GM12878 (cell line): Measurements from ENCODE around the gene LRP10. TPM values are rescaled to one million over a fixed set of nuclear protein-coding genes. Genes with fewer than 3 reads are reported as not detected.

Experiments
- ATAC-seq: fragments of 200-7000 bp; cut with Tn5 transposase; 3 replicates; pipeline ENCODE4 v1.9.1; 2020; ENCODE audit warnings: mild to moderate bottlenecking, moderate library complexity
- BruUV-seq: library from RNA; stranded (reverse); fragments of 400-500 nt; replicated peaks from 2 replicates; lab custom pipeline; 2021; lab: Mats Ljungman, UMichigan
- CTCF ChIA-PET: fragments of 300-600 bp; sonication (Branson Sonifier 250); formaldehyde crosslinking; extraction: SDS; loops from one replicate; lab custom pipeline; 2021; ENCODE audit warnings: inconsistent platforms; lab: Yijun Ruan, JAX
- POLR2A ChIA-PET: fragments of 350-600 bp; formaldehyde crosslinking; extraction: SDS; loops from one replicate; lab custom pipeline; 2021; ENCODE audit warnings: inconsistent platforms; lab: Charles Lee
- RAD21 ChIA-PET: fragments of 300-600 bp; sonication (Branson Sonifier 250); formaldehyde crosslinking; loops from one replicate; lab custom pipeline; 2023; ENCODE audit warnings: antibody characterized with exemption; ENCODE audit not compliant: unreplicated experiment; lab: Charles Lee
- SMC1A ChIA-PET: fragments of 300-600 bp; sonication (Branson Sonifier 250); formaldehyde crosslinking; loops from one replicate; lab custom pipeline; 2023; ENCODE audit not compliant: unreplicated experiment, uncharacterized antibody; lab: Charles Lee
- DNase-seq: peaks from one replicate; pipeline ENCODE4 v3.0.0-alpha.2; 2011; ENCODE audit warnings: low read depth, low spot score
- FAIRE-seq: peaks from 3 replicates; lab custom pipeline; 2011; peaks lifted over from hg19 to GRCh38; lab: Jason Lieb, UNC
- H2AFZ ChIP-seq: 2 replicates; pipeline ENCODE4 v1.6.0; 2011; ENCODE audit warnings: low read depth, low read length, control low read depth; ENCODE audit not compliant: control insufficient read depth
- H3K27ac ChIP-seq: 2 replicates; pipeline ENCODE4 v1.5.1; 2011; ENCODE audit warnings: control low read depth; ENCODE audit not compliant: control insufficient read depth, insufficient read depth
- H3K27me3 ChIP-seq, 2 experiments: replicated peaks in 1 of 2; 2 replicates each; pipeline versions ENCODE4 v1.6.0 to v1.6.1; 2011; ENCODE audit warnings: low read length in 1 of 2; ENCODE audit not compliant: control insufficient read depth in 2 of 2, insufficient read depth in 2 of 2
- H3K36me3 ChIP-seq, 2 experiments: 2 replicates each; pipeline ENCODE4 v1.5.1; 2011; ENCODE audit warnings: low read length in 1 of 2; ENCODE audit not compliant: control insufficient read depth in 2 of 2, insufficient read depth in 2 of 2
- H3K4me1 ChIP-seq: 2 replicates; pipeline ENCODE4 v1.6.1; 2011; ENCODE audit warnings: mild to moderate bottlenecking, low read length, moderate library complexity, mixed read lengths; ENCODE audit not compliant: control insufficient read depth, insufficient read depth
- H3K4me2 ChIP-seq: 2 replicates; pipeline ENCODE4 v1.6.0; 2011; ENCODE audit warnings: control low read depth; ENCODE audit not compliant: control insufficient read depth, insufficient read depth
- H3K4me3 ChIP-seq: fragments of 200-600 bp; sonication (generic); 2 replicates; pipeline ENCODE4 v1.5.1; 2016
- H3K79me2 ChIP-seq: 2 replicates; pipeline ENCODE4 v1.6.0; 2011; ENCODE audit warnings: low read length; ENCODE audit not compliant: control insufficient read depth, insufficient read depth
- H3K9ac ChIP-seq: 2 replicates; pipeline ENCODE4 v1.8.0; 2011; ENCODE audit warnings: low read length, control low read depth, mixed read lengths; ENCODE audit not compliant: control insufficient read depth, insufficient read depth
- H3K9me3 ChIP-seq: replicated peaks from 3 replicates; pipeline ENCODE4 v1.5.1; 2011; ENCODE audit warnings: mild to moderate bottlenecking, low read length; ENCODE audit not compliant: control insufficient read depth, insufficient read depth
- H4K20me1 ChIP-seq: 2 replicates; pipeline ENCODE4 v1.6.0; 2011; ENCODE audit not compliant: control insufficient read depth, insufficient read depth
- BACH1 ChIP-seq: fragments of 450-650 bp; IDR thresholded peaks from 2 replicates; pipeline ENCODE4 v1.6.1; 2017; ENCODE audit warnings: mild to moderate bottlenecking, borderline replicate concordance
- CEBPB ChIP-seq, 2 experiments: fragments of 150-350 bp in 1 of 2; IDR thresholded peaks; 2 replicates each; pipeline ENCODE4 v1.6.1; 2012 to 2014; ENCODE audit warnings: low read depth in 2 of 2, low read length in 2 of 2, borderline replicate concordance in 1 of 2, inconsistent platforms in 1 of 2
- CREB1 ChIP-seq: IDR thresholded peaks from 2 replicates; pipeline ENCODE4 v1.6.1; 2012; ENCODE audit warnings: low read depth, mild to moderate bottlenecking, inconsistent platforms
- E4F1 ChIP-seq: fragments of 450-650 bp; IDR thresholded peaks from 2 replicates; pipeline ENCODE4 v1.6.1; 2018; ENCODE audit warnings: borderline replicate concordance, mild to moderate bottlenecking; ENCODE audit not compliant: partially characterized antibody
- EED ChIP-seq: sonication (generic); IDR thresholded peaks from 2 replicates; pipeline ENCODE4 v1.6.1; 2016; ENCODE audit warnings: antibody characterized with exemption, low read depth
- EP300 ChIP-seq, 2 experiments: fragments of 150-350 bp in 1 of 2; IDR thresholded peaks; 2 replicates each; pipeline ENCODE4 v1.6.1; 2011 to 2012; ENCODE audit warnings: low read depth in 2 of 2, low read length in 2 of 2, borderline replicate concordance in 1 of 2, improper control_type of control experiment in 1 of 2, inconsistent platforms in 1 of 2; ENCODE audit not compliant: control insufficient read depth in 1 of 2
- FOXK2 ChIP-seq: fragments of 450-650 bp; IDR thresholded peaks from 2 replicates; pipeline ENCODE4 v1.6.1; 2017; ENCODE audit warnings: mild to moderate bottlenecking, moderate library complexity
- JUNB ChIP-seq: IDR thresholded peaks from 2 replicates; pipeline ENCODE4 v1.6.1; 2016; ENCODE audit warnings: antibody characterized with exemption, mild to moderate bottlenecking
- NFIC ChIP-seq: IDR thresholded peaks from 2 replicates; pipeline ENCODE4 v1.6.1; 2012; ENCODE audit warnings: low read depth, mild to moderate bottlenecking, inconsistent platforms, low read length, moderate library complexity
- NFYB ChIP-seq: IDR thresholded peaks from 2 replicates; pipeline ENCODE4 v1.6.1; 2011; ENCODE audit warnings: low read depth, mild to moderate bottlenecking, low read length, improper control_type of control experiment, moderate library complexity; ENCODE audit not compliant: insufficient read depth
- RELA ChIP-seq: fragments of 450-650 bp; IDR thresholded peaks from 2 replicates; pipeline ENCODE4 v1.8.0; 2014; ENCODE audit warnings: borderline replicate concordance; ENCODE audit not compliant: partially characterized antibody
- SMARCA5 ChIP-seq: fragments of 450-650 bp; IDR thresholded peaks from 2 replicates; pipeline ENCODE4 v1.6.1; 2017; ENCODE audit warnings: mild to moderate bottlenecking
- SUZ12 ChIP-seq: fragments of 200-600 bp; sonication (generic); IDR thresholded peaks from one replicate; pipeline ENCODE4 v1.6.1; 2018; ENCODE audit warnings: antibody characterized with exemption, mild to moderate bottlenecking; ENCODE audit not compliant: unreplicated experiment
- TARDBP ChIP-seq: IDR thresholded peaks from 2 replicates; pipeline ENCODE4 v1.6.1; 2016; ENCODE audit warnings: borderline replicate concordance
- YY1 ChIP-seq: IDR thresholded peaks from 2 replicates; pipeline ENCODE4 v1.6.1; 2011; ENCODE audit warnings: low read depth, mild to moderate bottlenecking, low read length
- ZBTB11 ChIP-seq: fragments of 450-650 bp; formaldehyde crosslinking; IDR thresholded peaks from 2 replicates; pipeline ENCODE4 v1.5.0; 2022; ENCODE audit warnings: mild to moderate bottlenecking, missing genetic modification characterization
- WGBS: methylation state at CpG from one replicate; pipeline ENCODE4 v1.1.6; 2016; ENCODE audit warnings: low lambda C conversion rate; ENCODE audit not compliant: insufficient replicate concordance, insufficient coverage; ENCODE audit errors: missing lambda C conversion rate; 5-methylcytosine and 5-hydroxymethylcytosine counted together
- in situ Hi-C: fragments of 300-500 bp; cut with MboI; formaldehyde crosslinking; loops from 9 replicates; pipeline ENCODE4 v1.14.3; 2018; ENCODE audit warnings: mixed read lengths
- intact Hi-C: fragments of 100-400 bp; cut with micrococcal nuclease; formaldehyde crosslinking; loops from one replicate; pipeline ENCODE4 v1.14.2; 2022; ENCODE audit not compliant: unreplicated experiment
- polyA plus RNA-seq, 11 experiments: library from polyadenylated mRNA; depleted of rRNA in 4 of 11; unstranded in 6 of 11; stranded (reverse) in 5 of 11; fragments of >200 nt; fragmentation: Nextera tagmentation in 4 of 11; fragmentation: Illumina TruSeq in 1 of 11; extraction: Ambion mirVana in 4 of 11; extraction: Trizol in 1 of 11; gene quantifications; 1 replicate in 1 of 11; 2 replicates in 10 of 11; pipeline versions ENCODE4 v1.2.1 to v1.2.3, GENCODE V29; 2011 to 2016; ENCODE audit warnings: inconsistent platforms in 2 of 11, missing spikeins in 2 of 11, low read depth in 1 of 11
- total RNA-seq, 4 experiments: library from RNA; depleted of rRNA in 3 of 4; stranded (reverse); fragments of >200 nt in 3 of 4; fragmentation: Illumina TruSeq in 1 of 4; extraction: Trizol in 1 of 4; gene quantifications; 2 replicates each; pipeline versions ENCODE4 v1.2.1 to v1.2.3, GENCODE V29; 2013 to 2021

The LRP10 gene
- total and polyA plus RNA-seq, 10 of the 15 experiments (the other 5 are each of a cell fraction or from before 2014, with no cell fraction given) = 3.0 to 56.9 (median 20.9) TPM

GRCh38 chr14:22923746-22924145, 52.2 kb downstream of the LRP10 start:
- no TSS peak for BruUV-seq
- Histone ChIP-seq H3K9ac (no peak overlapping the region), H3K36me3 (peaks cover 11 to 23% of the 10 kb centered on the region in 2 experiments), H4K20me1 (no peaks in the 10 kb centered on the region), H3K9me3 (no peaks in the 10 kb centered on the region), H3K27ac (no peak overlapping the region), H2AFZ (no peak overlapping the region), H3K79me2 (peaks cover 21% of the 10 kb centered on the region), H3K27me3 (no peaks in the 10 kb centered on the region), H3K4me2 (no peak overlapping the region), H3K4me1 (peaks cover 24% of the 10 kb centered on the region), H3K4me3 (no peak overlapping the region)
- FAIRE-seq = no peak
- ChIA-PET CTCF (no interaction called here), RAD21 (no interaction called here), SMC1A (no interaction called here), POLR2A (no interaction called here)
- intact Hi-C loops = no loop called here
- 99% methylated on average over 5 of the region's 5 CpGs for WGBS
- in situ Hi-C loops = no loop called here
- DNase-seq = no peak
- no peak for ATAC-seq
- no peak for TF ChIP-seq BACH1
- no peak for TF ChIP-seq NFYB
- TF ChIP-seq EED = no peak
- no peak for TF ChIP-seq EP300 (IDR thresholded peaks at IDR 0.05; ENCODE audit: borderline replicate concordance in 1 of 2, control insufficient read depth in 1 of 2, low read depth in 2 of 2, low read length in 2 of 2)
- TF ChIP-seq FOXK2 = no peak
- TF ChIP-seq TARDBP = no peak
- no peak for TF ChIP-seq CEBPB (IDR thresholded peaks at IDR 0.05; ENCODE audit: borderline replicate concordance in 1 of 2, low read depth in 2 of 2, low read length in 2 of 2)
- TF ChIP-seq SUZ12 = no peak
- TF ChIP-seq YY1 = no peak
- TF ChIP-seq SMARCA5 = no peak
- no peak for TF ChIP-seq NFIC
- no peak for TF ChIP-seq CREB1
- no peak for TF ChIP-seq E4F1
- no peak for TF ChIP-seq ZBTB11
- TF ChIP-seq JUNB = no peak
- no peak for TF ChIP-seq RELA
